ENCODE results near the gene MUC2. TPM values are rescaled to one million over a fixed set of nuclear protein-coding genes. Genes with fewer than 3 reads are reported as not detected.

MUC2 gene
- total and polyA plus RNA-seq, 2 experiments from 2014 or later, result not detected

DNA sequence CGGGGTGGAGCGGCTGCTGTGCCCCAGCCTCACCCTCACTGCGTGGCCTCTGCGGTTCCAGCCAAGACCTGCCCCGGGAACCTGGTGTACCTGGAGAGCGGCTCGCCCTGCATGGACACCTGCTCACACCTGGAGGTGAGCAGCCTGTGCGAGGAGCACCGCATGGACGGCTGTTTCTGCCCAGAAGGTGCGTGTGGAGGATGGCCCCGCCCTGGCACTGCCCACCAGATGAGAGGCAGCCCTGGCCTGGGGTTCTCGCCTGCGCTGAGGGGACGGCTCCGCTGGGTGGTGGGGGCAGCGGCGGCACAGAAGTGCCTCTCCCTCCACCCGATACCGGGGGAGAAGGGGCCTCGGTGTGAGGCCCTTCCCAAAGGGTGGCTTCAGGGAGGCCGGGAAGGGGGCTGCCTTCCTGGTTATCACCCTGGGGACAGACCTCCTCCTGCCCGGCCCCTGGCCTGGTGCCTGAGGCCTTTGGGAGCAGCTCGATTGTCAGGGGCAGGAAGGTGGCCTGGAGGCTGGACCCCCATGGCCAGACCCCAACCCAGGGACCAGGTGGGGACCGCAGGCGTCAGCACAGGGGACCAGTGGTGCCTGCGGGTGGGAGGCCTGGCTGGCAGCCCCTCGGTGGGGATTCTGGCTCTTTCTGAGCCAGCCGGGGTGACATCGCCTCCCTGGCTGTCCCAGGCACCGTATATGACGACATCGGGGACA is 7.1 kb downstream of the MUC2 start:
- H3K4me3 ChIP-seq, result no peak overlapping the region
- H3K9me3 Mint-ChIP-seq, result no peaks in the 10 kb centered on the region; the same call in 2 of the 3 replicates
- no peaks in the 10 kb centered on the region for H4K20me1 ChIP-seq (replicated peaks; ENCODE audit: insufficient read depth)
- H3F3A ChIP-seq (replicated peaks; ENCODE audit: low read depth), result no peaks in the 10 kb centered on the region
- no peaks in the 10 kb centered on the region for H3K36me3 ChIP-seq (ENCODE audit: insufficient read depth)
- H3K9me2 ChIP-seq (ENCODE audit: insufficient read depth), result no peaks in the 10 kb centered on the region
- no peaks in the 10 kb centered on the region for H3K4me1 ChIP-seq (ENCODE audit: insufficient read depth)
- H3K27me3 ChIP-seq (ENCODE audit: insufficient read depth), result no peaks in the 10 kb centered on the region
- H3K27me3 Mint-ChIP-seq (ENCODE audit: insufficient read depth, low read depth, poor library complexity), result peaks cover 3% of the 10 kb centered on the region
- TF ChIP-seq CREB1 (CRISPR knock-in tag; IDR thresholded peaks at IDR 0.05; ENCODE audit: low read depth) (no peak), JUNB (IDR thresholded peaks at IDR 0.05; ENCODE audit: unreplicated experiment) (no peak), STAT1 (IDR thresholded peaks at IDR 0.05; ENCODE audit: unreplicated experiment) (no peak), ZNF331 (CRISPR knock-in tag; IDR thresholded peaks at IDR 0.05; ENCODE audit: low read depth) (no peak), EZH2 (IDR thresholded peaks at IDR 0.05; ENCODE audit: low read depth, unreplicated experiment) (no peak), POLR2AphosphoS5 (IDR thresholded peaks at IDR 0.05; ENCODE audit: low read depth) (no peak), EZH2phosphoT487 (IDR thresholded peaks at IDR 0.05; ENCODE audit: unreplicated experiment) (no peak), ZNF114 (CRISPR knock-in tag; IDR thresholded peaks at IDR 0.05) (no peak), NANOG (IDR thresholded peaks at IDR 0.05; ENCODE audit: borderline replicate concordance) (no peak)
- TF ChIP-seq, protein P1, sequence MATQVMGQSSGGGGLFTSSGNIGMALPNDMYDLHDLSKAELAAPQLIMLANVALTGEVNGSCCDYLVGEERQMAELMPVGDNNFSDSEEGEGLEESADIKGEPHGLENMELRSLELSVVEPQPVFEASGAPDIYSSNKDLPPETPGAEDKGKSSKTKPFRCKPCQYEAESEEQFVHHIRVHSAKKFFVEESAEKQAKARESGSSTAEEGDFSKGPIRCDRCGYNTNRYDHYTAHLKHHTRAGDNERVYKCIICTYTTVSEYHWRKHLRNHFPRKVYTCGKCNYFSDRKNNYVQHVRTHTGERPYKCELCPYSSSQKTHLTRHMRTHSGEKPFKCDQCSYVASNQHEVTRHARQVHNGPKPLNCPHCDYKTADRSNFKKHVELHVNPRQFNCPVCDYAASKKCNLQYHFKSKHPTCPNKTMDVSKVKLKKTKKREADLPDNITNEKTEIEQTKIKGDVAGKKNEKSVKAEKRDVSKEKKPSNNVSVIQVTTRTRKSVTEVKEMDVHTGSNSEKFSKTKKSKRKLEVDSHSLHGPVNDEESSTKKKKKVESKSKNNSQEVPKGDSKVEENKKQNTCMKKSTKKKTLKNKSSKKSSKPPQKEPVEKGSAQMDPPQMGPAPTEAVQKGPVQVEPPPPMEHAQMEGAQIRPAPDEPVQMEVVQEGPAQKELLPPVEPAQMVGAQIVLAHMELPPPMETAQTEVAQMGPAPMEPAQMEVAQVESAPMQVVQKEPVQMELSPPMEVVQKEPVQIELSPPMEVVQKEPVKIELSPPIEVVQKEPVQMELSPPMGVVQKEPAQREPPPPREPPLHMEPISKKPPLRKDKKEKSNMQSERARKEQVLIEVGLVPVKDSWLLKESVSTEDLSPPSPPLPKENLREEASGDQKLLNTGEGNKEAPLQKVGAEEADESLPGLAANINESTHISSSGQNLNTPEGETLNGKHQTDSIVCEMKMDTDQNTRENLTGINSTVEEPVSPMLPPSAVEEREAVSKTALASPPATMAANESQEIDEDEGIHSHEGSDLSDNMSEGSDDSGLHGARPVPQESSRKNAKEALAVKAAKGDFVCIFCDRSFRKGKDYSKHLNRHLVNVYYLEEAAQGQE (IDR thresholded peaks at IDR 0.05; ENCODE audit: unreplicated experiment), result no peak
- TF ChIP-seq, protein P2, sequence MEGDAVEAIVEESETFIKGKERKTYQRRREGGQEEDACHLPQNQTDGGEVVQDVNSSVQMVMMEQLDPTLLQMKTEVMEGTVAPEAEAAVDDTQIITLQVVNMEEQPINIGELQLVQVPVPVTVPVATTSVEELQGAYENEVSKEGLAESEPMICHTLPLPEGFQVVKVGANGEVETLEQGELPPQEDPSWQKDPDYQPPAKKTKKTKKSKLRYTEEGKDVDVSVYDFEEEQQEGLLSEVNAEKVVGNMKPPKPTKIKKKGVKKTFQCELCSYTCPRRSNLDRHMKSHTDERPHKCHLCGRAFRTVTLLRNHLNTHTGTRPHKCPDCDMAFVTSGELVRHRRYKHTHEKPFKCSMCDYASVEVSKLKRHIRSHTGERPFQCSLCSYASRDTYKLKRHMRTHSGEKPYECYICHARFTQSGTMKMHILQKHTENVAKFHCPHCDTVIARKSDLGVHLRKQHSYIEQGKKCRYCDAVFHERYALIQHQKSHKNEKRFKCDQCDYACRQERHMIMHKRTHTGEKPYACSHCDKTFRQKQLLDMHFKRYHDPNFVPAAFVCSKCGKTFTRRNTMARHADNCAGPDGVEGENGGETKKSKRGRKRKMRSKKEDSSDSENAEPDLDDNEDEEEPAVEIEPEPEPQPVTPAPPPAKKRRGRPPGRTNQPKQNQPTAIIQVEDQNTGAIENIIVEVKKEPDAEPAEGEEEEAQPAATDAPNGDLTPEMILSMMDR (conservative IDR thresholded peaks at IDR 0.05; ENCODE audit: low read depth in 2 of 2), result no peak
- TF ChIP-seq, protein P3, sequence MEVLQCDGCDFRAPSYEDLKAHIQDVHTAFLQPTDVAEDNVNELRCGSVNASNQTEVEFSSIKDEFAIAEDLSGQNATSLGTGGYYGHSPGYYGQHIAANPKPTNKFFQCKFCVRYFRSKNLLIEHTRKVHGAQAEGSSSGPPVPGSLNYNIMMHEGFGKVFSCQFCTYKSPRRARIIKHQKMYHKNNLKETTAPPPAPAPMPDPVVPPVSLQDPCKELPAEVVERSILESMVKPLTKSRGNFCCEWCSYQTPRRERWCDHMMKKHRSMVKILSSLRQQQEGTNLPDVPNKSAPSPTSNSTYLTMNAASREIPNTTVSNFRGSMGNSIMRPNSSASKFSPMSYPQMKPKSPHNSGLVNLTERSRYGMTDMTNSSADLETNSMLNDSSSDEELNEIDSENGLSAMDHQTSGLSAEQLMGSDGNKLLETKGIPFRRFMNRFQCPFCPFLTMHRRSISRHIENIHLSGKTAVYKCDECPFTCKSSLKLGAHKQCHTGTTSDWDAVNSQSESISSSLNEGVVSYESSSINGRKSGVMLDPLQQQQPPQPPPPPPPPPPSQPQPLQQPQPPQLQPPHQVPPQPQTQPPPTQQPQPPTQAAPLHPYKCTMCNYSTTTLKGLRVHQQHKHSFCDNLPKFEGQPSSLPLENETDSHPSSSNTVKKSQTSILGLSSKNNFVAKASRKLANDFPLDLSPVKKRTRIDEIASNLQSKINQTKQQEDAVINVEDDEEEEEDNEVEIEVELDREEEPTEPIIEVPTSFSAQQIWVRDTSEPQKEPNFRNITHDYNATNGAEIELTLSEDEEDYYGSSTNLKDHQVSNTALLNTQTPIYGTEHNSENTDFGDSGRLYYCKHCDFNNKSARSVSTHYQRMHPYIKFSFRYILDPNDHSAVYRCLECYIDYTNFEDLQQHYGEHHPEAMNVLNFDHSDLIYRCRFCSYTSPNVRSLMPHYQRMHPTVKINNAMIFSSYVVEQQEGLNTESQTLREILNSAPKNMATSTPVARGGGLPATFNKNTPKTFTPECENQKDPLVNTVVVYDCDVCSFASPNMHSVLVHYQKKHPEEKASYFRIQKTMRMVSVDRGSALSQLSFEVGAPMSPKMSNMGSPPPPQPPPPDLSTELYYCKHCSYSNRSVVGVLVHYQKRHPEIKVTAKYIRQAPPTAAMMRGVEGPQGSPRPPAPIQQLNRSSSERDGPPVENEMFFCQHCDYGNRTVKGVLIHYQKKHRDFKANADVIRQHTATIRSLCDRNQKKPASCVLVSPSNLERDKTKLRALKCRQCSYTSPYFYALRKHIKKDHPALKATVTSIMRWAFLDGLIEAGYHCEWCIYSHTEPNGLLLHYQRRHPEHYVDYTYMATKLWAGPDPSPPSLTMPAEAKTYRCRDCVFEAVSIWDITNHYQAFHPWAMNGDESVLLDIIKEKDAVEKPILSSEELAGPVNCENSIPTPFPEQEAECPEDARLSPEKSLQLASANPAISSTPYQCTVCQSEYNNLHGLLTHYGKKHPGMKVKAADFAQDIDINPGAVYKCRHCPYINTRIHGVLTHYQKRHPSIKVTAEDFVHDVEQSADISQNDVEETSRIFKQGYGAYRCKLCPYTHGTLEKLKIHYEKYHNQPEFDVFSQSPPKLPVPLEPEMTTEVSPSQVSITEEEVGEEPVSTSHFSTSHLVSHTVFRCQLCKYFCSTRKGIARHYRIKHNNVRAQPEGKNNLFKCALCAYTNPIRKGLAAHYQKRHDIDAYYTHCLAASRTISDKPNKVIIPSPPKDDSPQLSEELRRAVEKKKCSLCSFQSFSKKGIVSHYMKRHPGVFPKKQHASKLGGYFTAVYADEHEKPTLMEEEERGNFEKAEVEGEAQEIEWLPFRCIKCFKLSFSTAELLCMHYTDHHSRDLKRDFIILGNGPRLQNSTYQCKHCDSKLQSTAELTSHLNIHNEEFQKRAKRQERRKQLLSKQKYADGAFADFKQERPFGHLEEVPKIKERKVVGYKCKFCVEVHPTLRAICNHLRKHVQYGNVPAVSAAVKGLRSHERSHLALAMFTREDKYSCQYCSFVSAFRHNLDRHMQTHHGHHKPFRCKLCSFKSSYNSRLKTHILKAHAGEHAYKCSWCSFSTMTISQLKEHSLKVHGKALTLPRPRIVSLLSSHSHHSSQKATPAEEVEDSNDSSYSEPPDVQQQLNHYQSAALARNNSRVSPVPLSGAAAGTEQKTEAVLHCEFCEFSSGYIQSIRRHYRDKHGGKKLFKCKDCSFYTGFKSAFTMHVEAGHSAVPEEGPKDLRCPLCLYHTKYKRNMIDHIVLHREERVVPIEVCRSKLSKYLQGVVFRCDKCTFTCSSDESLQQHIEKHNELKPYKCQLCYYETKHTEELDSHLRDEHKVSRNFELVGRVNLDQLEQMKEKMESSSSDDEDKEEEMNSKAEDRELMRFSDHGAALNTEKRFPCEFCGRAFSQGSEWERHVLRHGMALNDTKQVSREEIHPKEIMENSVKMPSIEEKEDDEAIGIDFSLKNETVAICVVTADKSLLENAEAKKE (CRISPR knock-in tag; IDR thresholded peaks at IDR 0.05), result no peak
- TF ChIP-seq, protein P4, sequence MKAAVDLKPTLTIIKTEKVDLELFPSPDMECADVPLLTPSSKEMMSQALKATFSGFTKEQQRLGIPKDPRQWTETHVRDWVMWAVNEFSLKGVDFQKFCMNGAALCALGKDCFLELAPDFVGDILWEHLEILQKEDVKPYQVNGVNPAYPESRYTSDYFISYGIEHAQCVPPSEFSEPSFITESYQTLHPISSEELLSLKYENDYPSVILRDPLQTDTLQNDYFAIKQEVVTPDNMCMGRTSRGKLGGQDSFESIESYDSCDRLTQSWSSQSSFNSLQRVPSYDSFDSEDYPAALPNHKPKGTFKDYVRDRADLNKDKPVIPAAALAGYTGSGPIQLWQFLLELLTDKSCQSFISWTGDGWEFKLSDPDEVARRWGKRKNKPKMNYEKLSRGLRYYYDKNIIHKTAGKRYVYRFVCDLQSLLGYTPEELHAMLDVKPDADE (IDR thresholded peaks at IDR 0.05), result no peak
- H3K27ac Mint-ChIP-seq, result no peak overlapping the region
- ATAC-seq (no peak), DNase-seq (ENCODE audit: low spot score) (no peak)
- no peaks in the 10 kb centered on the region for H3K79me2 ChIP-seq (replicated peaks; ENCODE audit: insufficient read depth)
- no peak overlapping the region for H2AFZ ChIP-seq
- no peak overlapping the region for H3K27ac ChIP-seq (ENCODE audit: low read depth)
- no peaks in the 10 kb centered on the region for H3K36me3 Mint-ChIP-seq (ENCODE audit: low read depth)
- no peaks in the 10 kb centered on the region for H3K4me1 Mint-ChIP-seq
- H3K4me2 ChIP-seq, result no peak overlapping the region
- H3K4me3 Mint-ChIP-seq, result no peak overlapping the region
